Esophagus squamous epithelium (tissue), 5 donors: ENCODE results near the gene SSH2. TPM values are rescaled to one million over a fixed set of nuclear protein-coding genes. Genes with fewer than 3 reads are reported as not detected.

Experiments used
- DNase-seq: peaks from one replicate; lab custom pipeline; 2025; lab: John Stamatoyannopoulos, UW
- H3K27ac ChIP-seq, 4 donors: fragments of 200-600 bp; sonication (generic); one replicate each; pipeline ENCODE4 v1.5.1; 2016 to 2019; ENCODE audit warnings: mild to moderate bottlenecking in 1 of 4
- H3K27me3 ChIP-seq, 4 donors: fragments of 200-600 bp; sonication (generic); 1 replicate in 3 of 4; 2 replicates in 1 of 4; pipeline versions ENCODE4 v1.5.1 to v1.6.0; 2017 to 2021; ENCODE audit warnings: antibody characterized with exemption in 1 of 4
- H3K36me3 ChIP-seq, 3 donors: fragments of 200-600 bp; sonication (generic); one replicate each; pipeline ENCODE4 v1.5.1; 2016 to 2019
- H3K4me1 ChIP-seq, 3 donors: fragments of 200-600 bp; sonication (generic); one replicate each; pipeline ENCODE4 v1.5.1; 2017 to 2019
- H3K4me3 ChIP-seq, 4 donors: fragments of 200-600 bp; sonication (generic); 1 replicate in 3 of 4; 2 replicates in 1 of 4; pipeline ENCODE4 v1.5.1; 2016 to 2019; ENCODE audit warnings: mild to moderate bottlenecking in 2 of 4, moderate library complexity in 1 of 4
- H3K9me3 ChIP-seq, 3 donors: fragments of 200-600 bp; sonication (generic); one replicate each; pipeline ENCODE4 v1.5.1; 2016 to 2019
- CTCF ChIP-seq, 6 experiments: fragments of 450-650 bp in 4 of 6; fragments of 200-600 bp in 2 of 6; sonication (generic) in 2 of 6; IDR thresholded peaks; one replicate each; pipeline ENCODE4 v1.5.1; 2016 to 2019; ENCODE audit warnings: antibody characterized with exemption in 6 of 6, mild to moderate bottlenecking in 4 of 6, moderate library complexity in 4 of 6
- POLR2A ChIP-seq, 4 donors: fragments of 450-650 bp; IDR thresholded peaks; one replicate each; pipeline ENCODE4 v1.6.1; 2017; ENCODE audit warnings: antibody characterized with exemption in 4 of 4, mild to moderate bottlenecking in 4 of 4, moderate library complexity in 3 of 4
- WGBS, 2 donors: methylation state at CpG; one replicate each; pipeline ENCODE4 v1.1.5; 2018; 5-methylcytosine and 5-hydroxymethylcytosine counted together
- intact Hi-C: fragments of 100-400 bp; cut with DNase I; formaldehyde crosslinking; loops from one replicate; pipeline ENCODE4 v1.15.0; 2022
- total RNA-seq, 4 donors: library from RNA; depleted of rRNA; stranded (reverse); fragments of >200 nt; gene quantifications; one replicate each; pipeline ENCODE4 v1.1.0, GENCODE V29; 2016
- donor health status: DM: yes; HTN: yes; CAD: no.

Gene SSH2
- total RNA-seq, 4 donors from 2014 or later = 9.4 to 29.4 (median 13.2) TPM

GRCh38 chr17:29650396-29650795, 279.6 kb downstream of the SSH2 start:
- TF ChIP-seq POLR2A (IDR thresholded peaks at IDR 0.05) (no peak), CTCF (IDR thresholded peaks at IDR 0.05) (no peak)
- Histone ChIP-seq H3K27me3 (no peaks in the 10 kb centered on the region), H3K4me1 (peaks cover 0 to 20% (median 11%) of the 10 kb centered on the region in 3 donors), H3K27ac (no peak overlapping the region), H3K9me3 (no peaks in the 10 kb centered on the region), H3K4me3 (no peak overlapping the region), H3K36me3 (peaks cover 0 to 46% (median 0%) of the 10 kb centered on the region in 3 donors)
- intact Hi-C loops = no loop called here
- DNase-seq = no peak
- 89 to 93% methylated on average over 4 of the region's 4 CpGs for WGBS, 2 donors

- no peak for DNase-seq
- Histone ChIP-seq H3K9me3 (no peaks in the 10 kb centered on the region), H3K4me3 (no peak overlapping the region), H3K36me3 (peaks cover 0 to 36% (median 0%) of the 10 kb centered on the region in 3 donors), H3K27me3 (no peaks in the 10 kb centered on the region), H3K4me1 (peaks cover 2 to 31% (median 19%) of the 10 kb centered on the region in 3 donors), H3K27ac (no peak overlapping the region)
- 97% methylated on average over 5 of the region's 5 CpGs for WGBS, 2 donors
- TF ChIP-seq CTCF (IDR thresholded peaks at IDR 0.05) = no peak
- no peak for TF ChIP-seq POLR2A (IDR thresholded peaks at IDR 0.05)
- intact Hi-C loops = no loop called here
These were observed 280.7 kb downstream of the SSH2 start for GRCh38 chr17:29649359-29649758.

GRCh38 chr17:29648005-29648404, 282.0 kb downstream of the SSH2 start:
- Histone ChIP-seq H3K36me3 (peaks cover 0 to 35% (median 0%) of the 10 kb centered on the region in 3 donors), H3K4me1 (peaks cover 5 to 39% (median 19%) of the 10 kb centered on the region in 3 donors), H3K4me3 (no peak overlapping the region), H3K27ac (peak overlapping the region in 1 of 4 donors; percentile 88), H3K9me3 (no peaks in the 10 kb centered on the region), H3K27me3 (no peaks in the 10 kb centered on the region)
- intact Hi-C loops = no loop called here
- TF ChIP-seq CTCF (IDR thresholded peaks at IDR 0.05) = no peak
- TF ChIP-seq POLR2A (IDR thresholded peaks at IDR 0.05) = no peak
- no peak for DNase-seq
- 83 to 95% methylated on average over 5 of the region's 5 CpGs for WGBS, 2 donors

- TF ChIP-seq POLR2A (IDR thresholded peaks at IDR 0.05) (no peak), CTCF (IDR thresholded peaks at IDR 0.05) (no peak)
- intact Hi-C loops = no loop called here
- H3K27me3 ChIP-seq = no peaks in the 10 kb centered on the region
- no peak for DNase-seq
- no peaks in the 10 kb centered on the region for H3K9me3 ChIP-seq
- peaks cover 0 to 33% (median 0%) of the 10 kb centered on the region in 3 donors for H3K36me3 ChIP-seq
- WGBS, 2 donors = 53 to 55% methylated on average over 5 of the region's 5 CpGs
- peak overlapping the region; percentile 47 to 88 (median 84) for H3K27ac ChIP-seq
- H3K4me3 ChIP-seq = no peak overlapping the region
- H3K4me1 ChIP-seq = peaks cover 11 to 61% (median 28%) of the 10 kb centered on the region in 3 donors
These were observed 284.4 kb downstream of the SSH2 start for GRCh38 chr17:29645515-29646051.

- no peaks in the 10 kb centered on the region for H3K27me3 ChIP-seq
- H3K36me3 ChIP-seq = peaks cover 0 to 21% (median 0%) of the 10 kb centered on the region in 3 donors
- H3K27ac ChIP-seq = peak overlapping the region; percentile 47 to 88 (median 84)
- peaks cover 23 to 79% (median 46%) of the 10 kb centered on the region in 3 donors for H3K4me1 ChIP-seq
- H3K9me3 ChIP-seq = no peaks in the 10 kb centered on the region
- WGBS, 2 donors = 70 to 100% methylated on average over 1 of the region's 1 CpG
- DNase-seq = no peak
- TF ChIP-seq CTCF (IDR thresholded peaks at IDR 0.05) (no peak), POLR2A (IDR thresholded peaks at IDR 0.05) (no peak)
- intact Hi-C loops = no loop called here
- no peak overlapping the region for H3K4me3 ChIP-seq
These were observed 286.2 kb downstream of the SSH2 start for GRCh38 chr17:29643817-29644160.
